WTC11 (cell line): ENCODE measurements around the gene PODXL. TPM values are rescaled to one million over a fixed set of nuclear protein-coding genes. Genes with fewer than 3 reads are reported as not detected.

Experiments
- ATAC-seq: fragments of 200-7000 bp; cut with Tn5 transposase; 2 replicates; pipeline ENCODE4 v1.10.0; 2021; ENCODE audit warnings: mild to moderate bottlenecking, moderate library complexity
- CTCF ChIA-PET: fragments of 300-600 bp; sonication (Branson Sonifier 250); formaldehyde crosslinking; loops from one replicate; lab custom pipeline; 2021; ENCODE audit warnings: antibody characterized with exemption; lab: Charles Lee
- POLR2A ChIA-PET: fragments of 350-600 bp; sonication (Branson Sonifier 250); formaldehyde crosslinking; loops from one replicate; lab custom pipeline; 2021; ENCODE audit warnings: antibody characterized with exemption; lab: Charles Lee
- DNase-seq: peaks from one replicate; pipeline ENCODE4 v3.0.0; 2021; ENCODE audit warnings: low spot score
- H3K27ac Mint-ChIP-seq: 2 replicates; pipeline ENCODE4 v1.8.0; 2021; ENCODE audit warnings: mixed read lengths
- H3K27me3 Mint-ChIP-seq: 2 replicates; pipeline ENCODE4 v1.8.0; 2021; ENCODE audit warnings: low read depth, mild to moderate bottlenecking, moderate library complexity, mixed read lengths
- H3K36me3 Mint-ChIP-seq: 2 replicates; pipeline ENCODE4 v1.8.0; 2021; ENCODE audit warnings: mixed read lengths
- H3K4me1 Mint-ChIP-seq: 2 replicates; pipeline ENCODE4 v1.8.0; 2022; ENCODE audit warnings: mixed read lengths
- H3K4me3 Mint-ChIP-seq: 2 replicates; pipeline ENCODE4 v1.8.0; 2021; ENCODE audit warnings: mild to moderate bottlenecking, moderate library complexity, mixed read lengths
- H3K9me3 Mint-ChIP-seq: 2 replicates; pipeline ENCODE4 v1.8.0; 2021; ENCODE audit warnings: mixed read lengths
- E2F1 ChIP-seq: sonication (generic); formaldehyde crosslinking; IDR thresholded peaks from 2 replicates; pipeline ENCODE4 v1.8.0; 2022; ENCODE audit warnings: mild to moderate bottlenecking, missing genetic modification reagents
- EMX1 ChIP-seq: fragments of 250-450 bp; sonication (Bioruptor Pico); IDR thresholded peaks from 2 replicates; pipeline ENCODE4 v1.8.0; 2021; ENCODE audit warnings: mild to moderate bottlenecking
- ESRRA ChIP-seq: sonication (generic); formaldehyde crosslinking; IDR thresholded peaks from 2 replicates; pipeline ENCODE4 v1.8.1; 2022; ENCODE audit warnings: mild to moderate bottlenecking, missing genetic modification reagents, borderline replicate concordance
- ETV6 ChIP-seq: sonication (generic); formaldehyde crosslinking; IDR thresholded peaks from 2 replicates; pipeline ENCODE4 v1.8.1; 2022; ENCODE audit warnings: mild to moderate bottlenecking, missing genetic modification reagents
- FOXJ3 ChIP-seq: sonication (generic); formaldehyde crosslinking; IDR thresholded peaks from 2 replicates; pipeline ENCODE4 v1.9.0; 2021; ENCODE audit warnings: missing genetic modification reagents, mild to moderate bottlenecking, borderline replicate concordance
- FOXK1 ChIP-seq: sonication (generic); formaldehyde crosslinking; IDR thresholded peaks from 2 replicates; pipeline ENCODE4 v1.8.0; 2022; ENCODE audit warnings: mild to moderate bottlenecking, moderate library complexity, missing genetic modification reagents
- IRF1 ChIP-seq: sonication (generic); formaldehyde crosslinking; IDR thresholded peaks from 2 replicates; pipeline ENCODE4 v1.8.0; 2023; ENCODE audit warnings: missing genetic modification reagents
- JUN ChIP-seq: sonication (generic); formaldehyde crosslinking; IDR thresholded peaks from 2 replicates; pipeline ENCODE4 v1.8.0; 2023; ENCODE audit warnings: mild to moderate bottlenecking, missing genetic modification reagents
- KAT7 ChIP-seq: sonication (generic); formaldehyde crosslinking; IDR thresholded peaks from 2 replicates; pipeline ENCODE4 v1.8.1; 2023; ENCODE audit warnings: missing genetic modification reagents, mild to moderate bottlenecking, borderline replicate concordance
- MLX ChIP-seq: sonication (generic); formaldehyde crosslinking; IDR thresholded peaks from 2 replicates; pipeline ENCODE4 v1.8.1; 2023; ENCODE audit warnings: mild to moderate bottlenecking, missing genetic modification reagents, moderate library complexity
- TEAD1 ChIP-seq: sonication (generic); formaldehyde crosslinking; IDR thresholded peaks from 2 replicates; pipeline ENCODE4 v1.8.0; 2022; ENCODE audit warnings: mild to moderate bottlenecking, missing genetic modification reagents
- ZBTB43 ChIP-seq: sonication (generic); formaldehyde crosslinking; IDR thresholded peaks from 2 replicates; pipeline ENCODE4 v1.8.1; 2023; ENCODE audit warnings: mild to moderate bottlenecking, missing genetic modification reagents
- ZMAT4 ChIP-seq: fragments of 250-450 bp; sonication (Bioruptor Pico); IDR thresholded peaks from 2 replicates; pipeline ENCODE4 v1.9.0; 2021; ENCODE audit warnings: mild to moderate bottlenecking
- ZNF396 ChIP-seq: fragments of 250-450 bp; sonication (Bioruptor Pico); IDR thresholded peaks from 2 replicates; pipeline ENCODE4 v1.8.0; 2021; ENCODE audit warnings: mild to moderate bottlenecking, moderate library complexity, borderline replicate concordance
- ZNF416 ChIP-seq: fragments of 250-450 bp; sonication (Bioruptor Pico); IDR thresholded peaks from 2 replicates; pipeline ENCODE4 v1.9.0; 2021; ENCODE audit warnings: mild to moderate bottlenecking, inconsistent platforms
- total RNA-seq: library from RNA; stranded (reverse); gene quantifications from 3 replicates; pipeline ENCODE4 v1.2.3, GENCODE V29; 2021

Gene PODXL
- total RNA-seq, 1 experiment from 2014 or later: 483 TPM

GRCh38 chr7:131497454-131497853 is 59.0 kb downstream of the PODXL start:
- peaks cover 38% of the 10 kb centered on the region for H3K36me3 Mint-ChIP-seq
- peak overlapping the region; percentile 70 for H3K27ac Mint-ChIP-seq
- POLR2A ChIA-PET: interaction anchor here (0.6 kb wide), 3 partner anchors 86 to 428 kb away, joined by 4 read pairs; no protein-coding TSS in a partner anchor
- H3K27me3 Mint-ChIP-seq: no peaks in the 10 kb centered on the region
- no peak; the same call in 1 of the 2 replicates for ATAC-seq
- H3K9me3 Mint-ChIP-seq: no peaks in the 10 kb centered on the region
- CTCF ChIA-PET: interaction anchor here (0.6 to 1.6 kb wide), 3 partner anchors 127 to 622 kb away, joined by 3 to 4 read pairs (median 4); no protein-coding TSS in a partner anchor
- no peak for DNase-seq
- TF ChIP-seq ESRRA (CRISPR knock-in tag) (no peak), ETV6 (CRISPR knock-in tag) (no peak), IRF1 (CRISPR knock-in tag) (no peak), E2F1 (CRISPR knock-in tag) (no peak), JUN (CRISPR knock-in tag) (no peak), ZNF416 (CRISPR knock-in tag) (no peak)
- no peak overlapping the region for H3K4me3 Mint-ChIP-seq
- H3K4me1 Mint-ChIP-seq: peaks cover under 1% of the 10 kb centered on the region; the same call in 1 of the 2 replicates

- POLR2A ChIA-PET: no interaction called here
These were observed 60.5 kb downstream of the PODXL start for GRCh38 chr7:131495669-131496498.

GRCh38 chr7:131494182-131494581 is 62.2 kb downstream of the PODXL start:
- DNase-seq: no peak
- Mint-ChIP-seq H3K9me3 (no peaks in the 10 kb centered on the region), H3K27me3 (no peaks in the 10 kb centered on the region), H3K36me3 (peaks cover 8% of the 10 kb centered on the region), H3K27ac (no peak overlapping the region), H3K4me3 (no peak overlapping the region), H3K4me1 (no peaks in the 10 kb centered on the region)
- no peak for TF ChIP-seq ZNF396 (CRISPR knock-in tag)
- peak; percentile 41; the same call in 1 of the 2 replicates for TF ChIP-seq ZMAT4 (CRISPR knock-in tag)
- CTCF ChIA-PET: interaction anchor here (1.6 to 2.4 kb wide), 3 partner anchors 15 to 161 kb away, joined by 8 to 11 read pairs (median 11); no protein-coding TSS in a partner anchor
- POLR2A ChIA-PET: no interaction called here
- ATAC-seq: no peak

More at GRCh38 chr7:131495669-131496498, 60.5 kb downstream of the PODXL start:
- Mint-ChIP-seq H3K36me3 (peaks cover 22% of the 10 kb centered on the region), H3K4me1 (no peaks in the 10 kb centered on the region), H3K27ac (0 out of 2 replicates have a peak overlapping the region, but pooled peaks have one; percentile 19), H3K9me3 (no peaks in the 10 kb centered on the region), H3K4me3 (no peak overlapping the region), H3K27me3 (no peaks in the 10 kb centered on the region)
- ATAC-seq (no peak), DNase-seq (no peak)
- TF ChIP-seq FOXK1 (CRISPR knock-in tag) (no peak), ZBTB43 (CRISPR knock-in tag) (no peak), ZMAT4 (CRISPR knock-in tag) (peak; percentile 79; the same call in 1 of the 2 replicates), TEAD1 (CRISPR knock-in tag) (no peak), ZNF396 (CRISPR knock-in tag) (no peak), EMX1 (CRISPR knock-in tag) (0 out of 2 replicates have a peak, but pooled peaks have one; percentile 42), MLX (no peak), FOXJ3 (CRISPR knock-in tag) (no peak), KAT7 (no peak)
- CTCF ChIA-PET: interaction anchor here (1.0 kb wide), 1 partner anchor 50 kb away, joined by 3 read pairs; no protein-coding TSS in a partner anchor
